Neural crest cell (in vitro differentiated cells): ENCODE data around the gene CD99L2. TPM values are rescaled to one million over a fixed set of nuclear protein-coding genes. Genes with fewer than 3 reads are reported as not detected.

ENCODE experiments used
- DNase-seq: peaks from one replicate; pipeline ENCODE4 v3.0.0; 2021; ENCODE audit warnings: low read depth, mixed read lengths, low spot score
- H3K27ac Mint-ChIP-seq: one replicate; pipeline ENCODE4 v1.8.0; 2021; ENCODE audit warnings: mild to moderate bottlenecking, mixed read lengths; ENCODE audit not compliant: unreplicated experiment
- H3K27me3 Mint-ChIP-seq: 2 replicates; pipeline ENCODE4 v1.8.0; 2021; ENCODE audit warnings: low read depth, mild to moderate bottlenecking, mixed read lengths
- H3K36me3 Mint-ChIP-seq: 2 replicates; pipeline ENCODE4 v1.8.0; 2021; ENCODE audit warnings: low read depth, mild to moderate bottlenecking, mixed read lengths
- H3K4me1 Mint-ChIP-seq: 2 replicates; pipeline ENCODE4 v1.8.0; 2021; ENCODE audit warnings: mixed read lengths
- H3K4me3 Mint-ChIP-seq: one replicate; pipeline ENCODE4 v1.8.0; 2021; ENCODE audit warnings: mild to moderate bottlenecking, mixed read lengths
- H3K9me3 Mint-ChIP-seq: 2 replicates; pipeline ENCODE4 v1.8.0; 2021; ENCODE audit warnings: mixed read lengths
- CTCF ChIP-seq: fragments of 200-600 bp; sonication (generic); conservative IDR thresholded peaks from 2 replicates; pipeline ENCODE4 v1.5.0; 2021; ENCODE audit warnings: antibody characterized with exemption, mild to moderate bottlenecking
- total RNA-seq: library from RNA; stranded (reverse); gene quantifications from 2 replicates; pipeline ENCODE4 v1.2.1, GENCODE V29; 2021

CD99L2 gene
- total RNA-seq, 1 donor from 2014 or later: 40.1 TPM

- no peaks in the 10 kb centered on the region for H3K4me1 Mint-ChIP-seq
- H3K9me3 Mint-ChIP-seq: peaks cover 11% of the 10 kb centered on the region
- no peak for DNase-seq
- no peak overlapping the region for H3K27ac Mint-ChIP-seq
- H3K36me3 Mint-ChIP-seq: peaks cover 19% of the 10 kb centered on the region
- no peak for TF ChIP-seq CTCF
- no peak overlapping the region for H3K4me3 Mint-ChIP-seq
- H3K27me3 Mint-ChIP-seq: no peaks in the 10 kb centered on the region
These were observed 35.3 kb downstream of the CD99L2 start for GRCh38 chrX:150863191-150863590.

GRCh38 chrX:150857453-150857852, 41.0 kb downstream of the CD99L2 start:
- H3K4me3 Mint-ChIP-seq: no peak overlapping the region

GRCh38 chrX:150856785-150857184, 41.7 kb downstream of the CD99L2 start:
- no peaks in the 10 kb centered on the region for H3K27me3 Mint-ChIP-seq
- peaks cover 44% of the 10 kb centered on the region for H3K36me3 Mint-ChIP-seq
- no peak for DNase-seq

More at GRCh38 chrX:150857453-150857852, 41.0 kb downstream of the CD99L2 start:
- H3K4me1 Mint-ChIP-seq: no peaks in the 10 kb centered on the region
- no peak for DNase-seq
- TF ChIP-seq CTCF: no peak
- peaks cover 42% of the 10 kb centered on the region for H3K36me3 Mint-ChIP-seq
- H3K27ac Mint-ChIP-seq: no peak overlapping the region
- no peaks in the 10 kb centered on the region for H3K27me3 Mint-ChIP-seq
- peaks cover 28% of the 10 kb centered on the region for H3K9me3 Mint-ChIP-seq

GRCh38 chrX:150856101-150856500, 42.4 kb downstream of the CD99L2 start:
- H3K4me3 Mint-ChIP-seq: no peak overlapping the region
- H3K9me3 Mint-ChIP-seq: peaks cover 28% of the 10 kb centered on the region
- no peak for TF ChIP-seq CTCF
- H3K27me3 Mint-ChIP-seq: no peaks in the 10 kb centered on the region
- H3K36me3 Mint-ChIP-seq: peaks cover 41% of the 10 kb centered on the region
- H3K4me1 Mint-ChIP-seq: no peaks in the 10 kb centered on the region
- H3K27ac Mint-ChIP-seq: no peak overlapping the region
- no peak for DNase-seq

More at GRCh38 chrX:150856785-150857184, 41.7 kb downstream of the CD99L2 start:
- no peak for TF ChIP-seq CTCF
- H3K4me3 Mint-ChIP-seq: no peak overlapping the region
- H3K4me1 Mint-ChIP-seq: no peaks in the 10 kb centered on the region
- H3K9me3 Mint-ChIP-seq: peaks cover 28% of the 10 kb centered on the region
- H3K27ac Mint-ChIP-seq: no peak overlapping the region

- no peak for DNase-seq
- no peaks in the 10 kb centered on the region for H3K4me1 Mint-ChIP-seq
- no peak overlapping the region for H3K27ac Mint-ChIP-seq
- H3K36me3 Mint-ChIP-seq: peaks cover 35% of the 10 kb centered on the region
- no peak for TF ChIP-seq CTCF
- H3K9me3 Mint-ChIP-seq: peaks cover 26% of the 10 kb centered on the region
- no peak overlapping the region for H3K4me3 Mint-ChIP-seq
- H3K27me3 Mint-ChIP-seq: no peaks in the 10 kb centered on the region
These were observed 43.6 kb downstream of the CD99L2 start for GRCh38 chrX:150854856-150855255.
